NCI-H2029 treated with DMSO at 0.1 percent for 48 hours (cell line): ENCODE results near the gene IL34.

Source experiments
- DNase-seq: peaks from one replicate; lab custom pipeline; 2025; lab: John Stamatoyannopoulos, UW

IL34 gene

GRCh38 chr16:70689035-70689969 is 42.9 kb downstream of the IL34 start:
- DNase-seq: no peak

DNA sequence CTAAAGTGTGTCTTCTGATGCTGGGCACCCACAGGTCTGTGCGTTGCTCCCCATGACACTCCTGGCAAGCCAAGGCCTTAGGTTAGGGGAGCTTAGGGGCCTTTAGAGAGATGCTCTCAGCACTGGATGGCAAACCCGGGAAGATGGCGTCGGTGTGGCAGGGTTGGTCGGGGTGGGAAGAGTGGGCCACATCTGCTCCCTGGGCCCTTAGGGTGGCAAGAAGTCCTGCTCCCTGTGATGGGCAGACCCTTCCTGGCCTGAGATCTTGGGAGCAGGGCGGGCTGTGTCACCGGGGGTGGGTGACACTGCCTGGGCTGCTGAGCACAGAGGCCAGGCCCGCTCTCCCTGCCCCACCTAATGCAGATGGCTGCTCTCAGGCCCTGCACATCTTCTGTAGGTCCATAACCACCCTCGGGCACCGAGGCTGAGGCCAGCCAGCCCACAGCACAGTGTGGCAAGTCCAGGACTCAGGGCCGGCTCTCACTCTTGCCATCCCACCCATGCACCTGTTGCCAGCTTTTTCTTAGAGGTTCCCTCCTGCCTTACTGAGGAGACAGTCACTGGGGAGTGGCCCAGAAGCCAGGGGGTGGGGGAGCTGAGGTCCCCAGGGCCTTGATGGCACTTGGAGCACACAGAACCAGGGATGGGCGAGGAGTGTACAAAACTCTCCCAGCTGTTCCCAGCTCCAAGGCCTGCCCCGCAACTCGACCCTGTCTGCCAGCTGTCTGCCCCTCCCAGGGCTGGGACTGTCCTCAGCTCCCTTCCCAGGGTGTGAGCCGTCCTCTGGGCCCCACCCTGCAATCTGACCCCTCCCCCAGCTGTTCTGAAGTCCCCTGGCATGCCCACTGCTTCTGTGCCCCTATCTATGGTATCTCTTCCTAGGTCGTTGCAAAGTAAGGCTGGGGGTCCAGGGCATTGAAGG is 43.9 kb downstream of the IL34 start:
- DNase-seq: no peak

- no peak for DNase-seq
Measured at GRCh38 chr16:70691223-70692129, 45.1 kb downstream of the IL34 start.

DNA sequence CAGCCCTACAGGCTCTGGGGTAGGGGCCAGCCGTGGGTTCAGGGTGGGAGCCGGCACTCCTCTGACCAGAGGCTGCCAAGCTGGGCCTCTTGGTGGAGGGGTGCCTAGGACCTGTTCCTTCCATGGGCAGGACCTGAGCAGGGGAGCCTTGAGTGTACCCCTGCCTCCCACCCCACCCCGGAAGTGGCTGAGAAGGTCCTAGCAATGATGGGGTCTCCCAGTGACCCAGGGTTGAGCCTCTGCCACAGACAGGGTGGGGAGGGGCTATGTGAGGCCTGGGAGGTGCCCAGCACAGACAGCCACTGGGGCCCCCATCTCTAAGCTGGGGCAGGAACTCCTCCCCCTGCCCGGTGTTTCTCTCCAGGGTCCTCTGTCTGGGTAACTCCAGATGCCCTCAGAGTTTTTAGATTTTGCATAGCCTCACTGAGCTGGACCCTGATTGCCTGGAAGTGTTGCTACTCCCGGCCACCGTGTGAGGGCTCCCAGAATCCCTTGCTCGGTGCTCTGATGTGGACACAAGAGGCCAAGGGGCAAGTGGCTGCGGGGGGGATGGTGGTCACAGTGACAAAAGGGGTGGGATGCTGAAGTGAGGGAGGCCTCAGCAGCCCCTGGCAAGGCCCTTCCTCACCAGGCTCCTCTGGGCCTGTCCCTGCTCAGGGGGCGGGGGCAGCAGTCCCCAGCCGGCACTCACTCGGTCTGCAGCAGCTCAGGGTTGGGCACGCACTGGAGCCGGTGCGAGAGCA is 45.9 kb downstream of the IL34 start:
- no peak for DNase-seq

GRCh38 chr16:70692873-70693671 is 46.7 kb downstream of the IL34 start:
- DNase-seq: no peak

- no peak for DNase-seq
Measured at GRCh38 chr16:70694088-70694867, 47.9 kb downstream of the IL34 start.

GRCh38 chr16:70694868-70695218 is 48.5 kb downstream of the IL34 start:
- no peak for DNase-seq

DNA sequence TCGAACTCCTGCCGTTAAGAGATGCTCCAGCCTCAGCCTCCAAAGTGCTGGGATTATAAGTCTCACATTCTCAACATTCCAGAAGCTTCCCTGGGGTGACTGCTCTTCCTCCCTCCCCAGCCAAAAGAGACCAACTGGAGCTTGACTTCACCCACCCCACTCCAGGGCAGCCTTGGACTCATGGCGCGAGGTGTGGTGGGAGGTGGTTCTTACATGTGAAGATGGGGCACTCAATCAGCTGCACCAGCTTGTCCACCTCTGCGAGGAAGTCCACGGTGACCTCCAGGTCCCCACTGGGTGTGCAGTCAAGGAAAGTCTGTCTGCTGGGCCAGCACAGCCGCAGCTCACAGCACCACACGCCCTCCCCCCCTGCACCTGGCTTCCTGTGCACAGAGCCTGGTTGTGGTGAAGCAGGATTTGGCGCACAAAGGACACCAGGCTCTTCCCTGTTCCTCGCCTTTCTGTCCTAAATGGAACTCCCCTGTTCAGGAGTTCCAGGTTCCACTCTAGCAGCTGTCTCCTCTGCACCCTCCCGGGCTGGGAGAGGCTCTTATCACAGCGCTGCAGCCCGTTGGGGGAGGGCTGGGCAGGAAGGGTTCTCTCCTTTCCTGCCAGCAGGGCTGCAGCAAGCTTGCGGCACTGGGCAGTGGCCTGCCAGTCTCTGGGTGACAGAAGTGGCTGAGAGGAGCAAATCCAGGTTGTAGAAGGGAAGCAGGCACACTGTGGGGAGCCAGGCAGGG is 49.1 kb downstream of the IL34 start:
- no peak for DNase-seq

GRCh38 chr16:70696355-70696754 is 50.0 kb downstream of the IL34 start:
- DNase-seq: no peak

GRCh38 chr16:70696952-70697593 is 50.7 kb downstream of the IL34 start:
- DNase-seq: no peak

GRCh38 chr16:70697594-70698170 is 51.3 kb downstream of the IL34 start:
- DNase-seq: no peak

DNA sequence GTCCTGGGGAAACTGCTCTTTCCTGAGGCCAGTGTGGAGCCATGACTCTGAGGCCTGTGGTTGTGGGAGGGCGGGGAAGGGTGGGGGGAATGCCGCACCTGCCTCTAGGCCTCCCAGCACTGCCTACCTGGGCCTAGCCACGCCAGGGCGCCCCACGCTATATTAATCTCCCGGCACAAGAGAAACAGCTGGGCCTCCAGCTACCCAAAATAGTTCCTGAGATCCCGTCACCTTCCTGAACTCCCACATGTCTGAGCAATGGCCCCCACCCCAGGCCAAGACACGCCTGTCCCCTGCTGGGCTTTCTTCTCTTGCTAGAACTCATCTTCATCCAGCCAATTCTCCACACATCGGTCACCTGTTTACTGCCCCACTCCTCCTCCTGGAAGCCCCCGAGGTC is 52.5 kb downstream of the IL34 start:
- no peak for DNase-seq

- DNase-seq: no peak
Measured at GRCh38 chr16:70699696-70700095, 53.3 kb downstream of the IL34 start.

GRCh38 chr16:70700101-70701020 is 54.0 kb downstream of the IL34 start:
- no peak for DNase-seq

- no peak for DNase-seq
Measured at GRCh38 chr16:70701036-70701435, 54.7 kb downstream of the IL34 start.

GRCh38 chr16:70701596-70701995 is 55.2 kb downstream of the IL34 start:
- DNase-seq: no peak

- no peak for DNase-seq
Measured at GRCh38 chr16:70701998-70702397, 55.6 kb downstream of the IL34 start.
